ENCODE results near the gene LAMA2.

The LAMA2 gene

GRCh38 chr6:129238991-129239390, 356.1 kb downstream of the LAMA2 start:
- no peak for DNase-seq

GRCh38 chr6:129239825-129240491, 357.0 kb downstream of the LAMA2 start:
- DNase-seq, result no peak

- DNase-seq, result no peak
Observed at GRCh38 chr6:129240492-129240853, 357.5 kb downstream of the LAMA2 start.

- DNase-seq, result no peak
Observed at GRCh38 chr6:129242546-129242945, 359.6 kb downstream of the LAMA2 start.

- no peak for DNase-seq
Observed at GRCh38 chr6:129243377-129243776, 360.4 kb downstream of the LAMA2 start.

GRCh38 chr6:129248946-129249345, 366.0 kb downstream of the LAMA2 start:
- no peak for DNase-seq

- DNase-seq, result no peak
Observed at GRCh38 chr6:129251669-129252376, 368.9 kb downstream of the LAMA2 start.

GRCh38 chr6:129252377-129253071, 369.6 kb downstream of the LAMA2 start:
- no peak for DNase-seq

GRCh38 chr6:129253242-129253641, 370.3 kb downstream of the LAMA2 start:
- no peak for DNase-seq

- DNase-seq, result no peak
Observed at GRCh38 chr6:129253727-129254126, 370.8 kb downstream of the LAMA2 start.

- no peak for DNase-seq
Observed at GRCh38 chr6:129257196-129257595, 374.3 kb downstream of the LAMA2 start.

GRCh38 chr6:129262661-129263060, 379.7 kb downstream of the LAMA2 start:
- no peak for DNase-seq

- DNase-seq, result no peak
Observed at GRCh38 chr6:129263176-129263575, 380.2 kb downstream of the LAMA2 start.

GRCh38 chr6:129264480-129265045, 381.6 kb downstream of the LAMA2 start:
- DNase-seq, result no peak

GRCh38 chr6:129267028-129267427, 384.1 kb downstream of the LAMA2 start:
- no peak for DNase-seq

GRCh38 chr6:129269076-129269475, 386.1 kb downstream of the LAMA2 start:
- DNase-seq, result no peak

GRCh38 chr6:129269891-129270290, 387.0 kb downstream of the LAMA2 start:
- DNase-seq, result no peak

GRCh38 chr6:129270450-129270849, 387.5 kb downstream of the LAMA2 start:
- no peak for DNase-seq

- DNase-seq, result no peak
Observed at GRCh38 chr6:129273161-129273560, 390.2 kb downstream of the LAMA2 start.

- no peak for DNase-seq
Observed at GRCh38 chr6:129276461-129276860, 393.5 kb downstream of the LAMA2 start.

- no peak for DNase-seq
Observed at GRCh38 chr6:129276986-129277385, 394.0 kb downstream of the LAMA2 start.

- no peak for DNase-seq
Observed at GRCh38 chr6:129279343-129280292, 396.7 kb downstream of the LAMA2 start.

- no peak for DNase-seq
Observed at GRCh38 chr6:129280293-129280644, 397.3 kb downstream of the LAMA2 start.
